Activated gamma-delta T cell (primary cell): Measurements from ENCODE around the gene ACVRL1.

Experiments used
- DNase-seq: peaks from one replicate; lab custom pipeline; 2025; lab: John Stamatoyannopoulos, UW

The ACVRL1 gene

DNA sequence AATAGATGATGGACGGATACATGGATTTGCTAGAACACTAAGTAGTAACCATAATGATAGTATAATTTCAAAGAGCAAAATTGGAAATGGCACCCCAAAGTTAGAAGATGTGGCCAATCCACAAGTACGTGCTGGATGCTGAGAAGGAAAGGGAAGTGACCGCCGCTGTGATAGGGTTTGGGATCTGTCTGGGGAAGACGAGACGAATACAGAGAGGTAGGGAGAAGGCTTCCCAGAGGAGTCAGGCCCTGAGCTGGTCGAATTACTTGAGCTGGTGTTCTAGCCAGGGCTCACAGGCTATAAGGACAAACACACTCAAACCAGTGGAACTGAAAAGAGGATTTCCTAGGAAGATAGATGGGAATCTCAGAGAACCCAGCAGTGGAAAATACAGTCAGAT, 34.8 kb downstream of the ACVRL1 start:
- DNase-seq = no peak

DNA sequence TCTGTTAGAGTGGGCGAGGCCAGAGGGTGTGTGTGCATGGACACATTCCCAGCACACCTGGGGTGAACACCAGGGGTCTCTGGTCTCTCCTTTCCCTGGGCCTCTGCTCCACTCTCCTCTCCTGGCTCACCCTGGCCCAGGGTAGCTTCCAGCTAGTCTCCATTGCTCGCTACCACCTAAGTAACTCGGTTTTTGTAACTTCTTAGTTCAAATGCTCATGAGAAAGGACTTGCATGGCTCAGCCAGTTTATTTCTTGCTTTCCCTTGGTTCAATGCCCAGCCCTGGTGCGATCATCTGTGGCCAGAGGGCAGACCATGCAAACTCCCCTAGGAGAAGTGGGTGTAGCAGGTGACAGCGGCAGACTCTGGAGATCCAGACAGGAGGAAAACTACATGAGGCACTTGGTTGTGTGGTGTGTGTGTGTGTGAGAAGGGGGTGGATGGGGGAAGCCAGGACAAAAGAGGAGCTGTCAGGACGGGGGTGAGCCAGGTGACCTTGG, 35.2 kb downstream of the ACVRL1 start:
- DNase-seq = no peak

DNA sequence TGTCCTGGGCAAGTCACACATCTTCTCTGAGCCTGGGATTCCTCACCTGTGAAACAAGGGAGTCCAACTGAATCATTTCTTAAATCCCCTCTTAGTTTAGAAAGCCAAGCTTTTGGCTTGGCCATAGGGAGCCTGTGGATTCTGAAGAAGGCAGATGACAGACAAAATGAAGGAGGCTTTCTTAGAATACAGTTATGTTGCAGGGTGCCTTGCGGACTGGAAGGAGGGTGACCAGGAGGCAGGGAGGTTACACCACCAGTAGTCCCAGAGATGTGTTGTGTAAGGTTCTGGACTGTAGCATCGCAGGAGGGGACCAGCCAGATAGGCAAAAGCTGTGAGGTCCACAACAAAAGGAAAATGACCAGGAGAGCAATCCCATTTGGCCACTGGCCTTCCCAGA, 36.0 kb downstream of the ACVRL1 start:
- DNase-seq = no peak

DNA sequence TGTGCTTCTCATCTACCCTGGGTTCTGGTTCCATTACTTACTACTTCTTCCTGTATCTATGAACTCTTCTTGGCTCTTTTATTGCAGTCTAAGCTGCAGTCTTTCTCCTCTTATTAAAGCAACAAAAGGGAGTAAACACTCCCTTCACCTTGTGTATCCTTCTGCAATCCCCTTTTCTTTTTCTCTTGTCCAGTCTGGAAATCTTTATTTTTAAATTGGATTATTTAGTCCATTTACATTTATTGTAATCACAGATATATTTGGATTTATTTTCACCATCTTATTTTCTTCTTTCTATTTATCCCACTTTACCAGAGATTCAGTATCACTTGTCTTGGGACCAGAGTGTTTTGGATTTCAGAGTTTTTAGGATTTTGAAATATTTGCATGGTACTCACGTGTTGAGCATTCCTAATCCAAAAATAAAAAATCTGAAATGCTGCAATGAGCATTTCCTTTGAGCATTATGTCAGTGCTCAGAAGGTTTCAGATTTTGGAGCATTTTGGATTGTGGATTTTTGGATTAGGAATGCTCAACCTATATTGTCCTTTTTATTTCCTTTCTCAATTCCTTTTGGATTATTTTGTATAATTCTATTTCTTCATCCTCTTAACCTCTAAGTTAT, 37.4 kb downstream of the ACVRL1 start:
- no peak for DNase-seq

DNA sequence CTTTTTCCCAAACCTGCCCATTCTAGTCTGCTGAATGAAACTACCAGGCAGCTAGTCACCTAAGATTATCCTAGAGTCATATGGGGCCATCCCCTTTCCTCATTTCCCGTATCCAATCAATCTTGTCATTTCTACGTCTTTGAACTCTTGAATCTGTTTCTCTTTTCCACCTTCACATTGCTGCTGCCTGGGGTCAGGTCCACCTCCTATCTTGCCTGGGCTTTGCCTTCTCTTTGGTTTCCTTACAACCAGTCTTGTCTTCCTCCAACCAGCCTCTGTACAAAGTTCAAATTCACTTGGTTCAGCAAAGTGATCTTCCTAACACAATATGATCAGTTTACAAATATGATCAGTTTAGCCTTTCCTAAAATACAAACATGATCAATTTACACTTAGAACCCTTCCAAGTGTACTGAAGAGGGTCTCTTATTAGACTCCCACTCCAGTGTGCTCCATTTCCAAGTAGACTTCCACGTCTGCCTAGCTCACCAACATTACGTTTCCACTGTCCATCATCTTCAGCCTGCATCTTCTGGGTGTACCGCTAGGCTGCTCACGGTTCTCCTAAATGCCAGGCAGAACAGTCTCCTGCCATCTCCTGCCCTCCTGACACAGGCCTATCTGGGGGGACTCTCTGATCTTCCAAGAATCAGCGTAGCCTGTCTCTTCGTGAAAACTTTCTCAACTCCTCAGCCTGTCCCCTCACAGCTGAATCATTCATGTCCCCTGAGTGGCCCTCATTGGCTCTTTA, 40.1 kb downstream of the ACVRL1 start:
- no peak for DNase-seq

- DNase-seq = no peak
Measured at GRCh38 chr12:51948066-51948465, 40.8 kb downstream of the ACVRL1 start.

- DNase-seq = no peak
Measured at GRCh38 chr12:51949342-51950030, 42.2 kb downstream of the ACVRL1 start.

DNA sequence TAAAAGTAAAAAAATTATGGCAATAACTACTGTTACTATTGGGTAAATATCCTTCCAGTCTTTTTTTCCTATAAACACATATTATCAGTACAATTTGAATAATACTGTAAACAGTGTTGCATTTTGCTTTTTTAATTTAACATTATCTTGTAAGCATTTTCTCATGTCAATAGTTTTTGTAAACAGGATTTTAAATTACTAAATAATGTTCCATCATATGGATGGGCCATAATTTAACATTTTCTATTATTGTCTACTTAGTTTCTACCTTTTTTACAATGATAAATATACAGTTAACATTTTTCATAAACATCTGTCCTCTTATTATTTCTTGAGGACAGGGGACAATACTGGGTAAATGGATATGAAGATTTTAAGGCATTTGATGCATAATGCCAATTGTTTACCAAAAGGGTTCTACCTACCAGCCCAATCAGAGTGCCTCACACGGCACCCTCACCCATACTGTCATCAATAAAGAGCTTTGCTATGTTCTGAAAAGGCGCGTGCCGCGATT, 43.4 kb downstream of the ACVRL1 start:
- no peak for DNase-seq

DNA sequence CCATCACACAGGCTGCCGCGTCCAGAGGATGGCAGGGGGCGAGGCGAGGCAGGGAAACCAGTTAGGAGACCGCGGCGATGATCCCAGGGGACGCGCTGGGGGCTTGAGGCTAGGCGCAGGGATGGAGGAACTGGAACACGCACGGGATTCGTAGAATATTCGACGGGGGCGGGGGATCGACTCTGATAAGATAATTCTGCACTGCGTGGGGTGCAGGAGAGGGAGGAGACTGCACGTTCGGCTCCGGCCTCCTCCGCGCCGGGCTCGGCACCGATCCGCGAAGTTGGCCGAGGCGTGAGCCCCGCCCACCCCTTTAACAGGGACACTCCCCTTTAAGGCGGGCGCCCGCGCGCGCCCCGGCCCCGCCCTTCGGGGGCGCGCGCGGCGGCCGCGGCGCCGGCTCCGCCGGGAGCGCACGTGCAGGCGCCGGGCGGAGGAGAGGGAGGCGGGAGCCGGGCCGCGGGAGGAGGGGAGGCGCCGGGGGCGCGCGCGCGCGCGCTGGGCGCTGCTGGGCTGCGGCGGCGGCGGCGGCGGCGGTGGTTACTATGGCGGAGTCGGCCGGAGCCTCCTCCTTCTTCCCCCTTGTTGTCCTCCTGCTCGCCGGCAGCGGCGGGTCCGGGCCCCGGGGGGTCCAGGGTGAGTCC, 44.0 kb downstream of the ACVRL1 start, which contains the start of gene ACVR1B:
Gene ACVR1B, plus strand, starts transcription at position 501 of the 644 bp plus-strand sequence. Its CDS starts 45 bp downstream, at position 546.
- peak; percentile 80 for DNase-seq

DNA sequence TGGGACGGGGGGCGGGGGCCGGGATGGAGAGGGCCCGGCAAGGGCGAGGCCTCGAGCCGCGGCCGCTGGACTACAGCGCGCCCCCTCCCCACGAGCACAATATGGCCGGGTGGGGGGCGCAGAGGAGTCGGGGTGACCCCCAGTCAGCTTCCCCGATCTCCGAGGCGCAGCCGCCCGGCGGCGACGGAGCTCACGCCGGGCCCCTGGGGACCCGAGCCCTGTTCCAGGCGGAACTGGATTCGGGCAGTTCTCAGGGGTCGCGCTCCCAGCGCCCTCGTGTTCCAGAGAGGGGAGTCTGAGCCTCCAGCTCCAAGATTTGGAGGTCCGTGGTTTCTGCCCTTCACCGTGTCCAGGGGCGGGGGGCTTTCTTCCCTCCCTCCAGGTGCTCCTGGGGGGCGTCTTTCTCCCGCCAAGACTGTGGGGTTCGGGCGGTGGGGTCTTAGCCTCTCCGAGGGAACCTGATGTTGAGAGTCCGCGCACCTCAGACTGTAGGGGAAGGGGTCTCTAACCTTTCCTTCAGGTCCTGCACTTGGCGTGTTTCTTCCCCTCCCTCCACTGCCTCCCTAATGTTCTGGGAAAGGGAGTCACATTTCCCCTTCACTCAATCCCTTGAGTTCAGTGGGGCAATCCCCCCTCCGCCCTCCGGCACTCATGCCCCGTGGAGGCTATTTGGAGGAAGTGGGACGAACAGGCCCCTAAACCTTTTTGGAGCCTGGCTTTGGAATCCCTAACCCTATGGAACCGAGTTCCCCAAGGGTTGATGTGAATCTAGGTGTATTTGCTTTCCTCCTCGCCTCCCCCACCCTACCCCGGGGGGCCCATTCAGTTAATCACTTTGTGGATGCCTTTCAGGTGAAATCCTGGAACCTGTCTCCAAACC, 44.8 kb downstream of the ACVRL1 start:
- no peak for DNase-seq

DNA sequence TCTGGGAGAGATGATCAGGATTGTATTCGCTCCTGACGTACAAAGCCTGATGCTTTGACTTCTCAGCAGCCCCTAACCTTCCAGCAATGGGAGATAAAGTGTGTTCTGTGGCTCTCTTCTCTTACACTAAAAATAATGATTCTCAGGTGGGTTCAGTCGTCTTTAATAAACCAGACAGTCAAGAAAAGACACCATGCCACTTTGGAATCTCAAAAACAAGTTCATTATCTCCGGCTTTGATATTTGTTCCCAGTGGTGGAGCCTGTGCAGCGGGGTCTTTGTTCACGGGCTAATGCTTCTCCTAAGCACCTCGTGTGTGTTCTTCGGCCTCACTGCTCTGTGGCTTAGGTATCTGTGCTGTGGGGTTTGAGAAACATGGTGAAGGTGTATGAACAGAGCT, 45.8 kb downstream of the ACVRL1 start:
- no peak for DNase-seq

- no peak for DNase-seq
Measured at GRCh38 chr12:51953864-51954263, 46.6 kb downstream of the ACVRL1 start.

DNA sequence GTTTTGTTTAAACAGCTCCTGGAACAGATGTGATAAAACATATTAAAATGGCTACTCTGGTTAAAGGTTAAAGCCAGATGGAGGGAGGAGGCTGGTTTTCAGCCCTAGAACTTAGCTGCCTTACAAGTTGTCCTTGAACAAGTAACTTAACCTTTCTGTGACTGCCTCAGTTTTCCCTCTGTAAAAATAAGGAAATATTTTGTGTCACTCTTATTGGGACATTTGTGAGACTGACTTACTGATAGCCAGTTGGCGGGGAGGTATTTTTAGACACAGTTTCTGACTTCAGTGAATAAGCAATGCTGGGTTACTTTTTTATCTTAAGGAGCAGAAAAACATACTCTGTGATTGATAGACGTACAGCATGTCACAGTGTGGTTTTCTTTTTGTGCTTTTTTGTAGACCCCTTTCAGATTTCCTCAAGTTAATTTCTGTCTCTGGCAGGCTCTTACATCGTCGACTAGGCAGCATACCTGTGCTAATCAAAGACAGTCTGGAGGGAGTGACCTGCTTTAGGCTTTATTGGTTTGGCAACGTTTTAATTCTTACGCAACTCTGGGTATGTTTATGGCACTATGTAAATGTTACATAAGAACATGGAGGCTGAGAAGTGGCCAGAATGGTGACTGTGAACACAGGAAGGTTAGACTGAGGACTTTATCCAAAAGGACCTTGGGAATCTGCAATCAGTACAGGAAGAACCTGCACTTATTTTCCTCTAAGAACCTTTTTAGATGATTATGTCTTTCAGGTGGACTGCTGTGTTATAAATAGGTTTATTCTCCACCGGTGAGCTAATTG, 47.5 kb downstream of the ACVRL1 start:
- DNase-seq = no peak

DNA sequence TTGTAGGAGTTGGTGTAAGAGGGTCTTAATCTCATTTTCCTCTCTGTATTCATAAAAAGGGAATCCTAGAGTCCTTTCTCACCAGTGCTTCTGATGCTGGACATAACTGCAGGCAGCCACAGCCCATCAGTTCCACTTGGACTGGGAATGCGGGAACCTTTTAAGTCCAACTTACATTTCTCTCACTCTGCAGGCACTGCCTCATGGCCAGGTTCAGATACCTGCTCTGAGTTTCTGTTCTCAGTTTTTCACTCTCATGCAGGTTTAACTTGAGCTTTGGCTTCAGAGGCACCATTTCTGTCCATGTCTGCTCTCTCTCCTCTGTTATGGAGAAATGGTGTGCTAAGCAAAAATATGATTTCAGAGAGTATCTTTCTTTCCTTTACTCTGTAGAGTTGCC, 48.4 kb downstream of the ACVRL1 start:
- no peak for DNase-seq

GRCh38 chr12:51958542-51958941, 51.2 kb downstream of the ACVRL1 start:
- no peak for DNase-seq

DNA sequence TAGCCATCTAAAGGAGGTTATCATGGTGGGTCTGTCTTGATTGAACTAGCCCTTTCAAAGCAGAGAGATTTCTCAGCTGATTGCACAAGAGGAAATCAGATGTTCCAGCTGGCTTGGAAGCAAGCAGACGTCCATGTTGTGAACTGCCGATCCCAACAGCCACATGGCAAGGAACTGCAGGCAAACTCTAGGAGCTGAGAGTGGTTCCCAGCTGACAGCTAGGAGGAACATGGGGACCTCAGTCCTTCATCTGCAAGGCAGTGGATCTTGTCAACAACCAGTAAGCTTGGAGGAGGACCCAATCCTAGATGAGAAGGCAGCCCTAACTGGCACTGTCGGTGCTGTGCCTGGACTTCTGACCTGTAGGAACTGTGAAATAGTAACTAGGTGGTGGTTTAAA, 51.9 kb downstream of the ACVRL1 start:
- DNase-seq = no peak

DNA sequence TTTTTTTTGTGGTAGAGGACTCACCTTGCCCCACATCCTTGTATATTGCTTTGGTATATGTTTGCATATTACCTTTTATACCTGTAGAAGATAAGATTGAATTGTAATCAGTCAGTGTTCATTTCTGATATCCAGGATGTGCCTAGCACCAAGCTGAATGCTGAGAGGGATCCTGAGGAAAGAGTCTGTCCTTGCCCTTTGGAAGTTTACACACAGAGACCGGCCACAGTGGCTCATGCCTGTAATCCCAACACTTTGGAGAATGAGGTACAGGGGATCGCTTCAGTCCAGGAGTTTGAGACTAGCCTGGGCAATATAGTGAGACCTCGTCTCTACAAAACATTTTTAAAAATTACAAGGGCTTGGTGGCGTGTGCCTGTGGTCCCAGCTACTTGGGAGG, 52.6 kb downstream of the ACVRL1 start:
- no peak for DNase-seq

- no peak for DNase-seq
Measured at GRCh38 chr12:51960488-51960887, 53.2 kb downstream of the ACVRL1 start.

DNA sequence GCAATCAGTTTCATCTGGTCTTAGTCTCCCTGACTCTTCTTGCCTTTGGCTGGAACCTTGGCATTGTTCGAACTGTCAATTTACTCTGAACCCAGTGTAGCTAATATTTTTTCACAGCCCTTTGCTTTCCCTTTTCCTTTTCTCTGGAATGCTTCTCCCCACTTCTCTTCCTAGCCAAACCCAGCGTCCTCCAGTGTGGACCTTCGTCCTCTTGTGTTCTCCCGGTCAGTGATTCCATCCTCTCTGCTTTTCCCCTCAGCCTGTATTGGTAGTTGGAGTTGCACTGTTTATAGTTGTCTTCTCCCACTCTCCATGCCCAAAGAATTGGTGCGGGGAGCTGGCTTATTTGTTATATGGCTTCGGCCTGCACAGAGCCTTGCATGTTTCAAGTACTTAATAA, 53.6 kb downstream of the ACVRL1 start:
- no peak for DNase-seq

DNA sequence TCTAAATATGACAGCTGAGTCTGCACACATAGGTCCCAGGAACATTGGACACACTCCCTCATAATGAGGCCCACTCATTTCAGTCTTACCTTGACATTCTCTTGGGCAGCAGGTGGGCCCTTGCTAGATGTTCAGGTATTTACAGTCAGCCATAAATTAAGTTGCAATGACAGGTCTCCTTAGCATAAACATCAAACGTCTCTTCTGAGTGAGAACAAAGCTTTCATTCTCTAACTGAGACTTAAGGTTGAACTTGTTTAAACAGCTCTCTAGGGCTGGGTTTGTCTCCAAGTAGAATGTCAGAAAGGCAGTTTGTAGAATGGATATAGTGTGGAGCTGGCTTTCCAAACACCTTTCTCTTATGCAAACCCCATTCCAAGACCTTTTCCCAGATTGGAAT, 54.5 kb downstream of the ACVRL1 start:
- DNase-seq = no peak
